Inferior parietal cortex (tissue), 1 donor: Measurements from ENCODE around the gene LENG9.
"Not testable (repeated sequence)": the region's sequence is repeated elsewhere in the genome, so short reads cannot be mapped to it uniquely, and the experiment has no call there.

Experiments used
- DNase-seq: peaks from one replicate; pipeline ENCODE4 v3.0.0-alpha.2; 2016; ENCODE audit errors: extremely low spot score

Gene LENG9

GRCh38 chr19:54463531-54464043, at the start of gene LENG9:
TSS of gene LENG9 (minus strand) at chr19:54463778. CDS start at chr19:54463526, 252 bp downstream.
- peak; percentile 90 for DNase-seq

- not testable (repeated sequence) for DNase-seq
Measured at GRCh38 chr19:54509200-54509940, 45.8 kb upstream of the LENG9 start.

- DNase-seq: not testable (repeated sequence)
Measured at GRCh38 chr19:54508487-54508886, 44.9 kb upstream of the LENG9 start.

GRCh38 chr19:54507824-54508223, 44.2 kb upstream of the LENG9 start:
- no peak for DNase-seq

- DNase-seq: not testable (repeated sequence)
Measured at GRCh38 chr19:54507038-54507717, 43.6 kb upstream of the LENG9 start.

- no peak for DNase-seq
Measured at GRCh38 chr19:54506079-54506478, 42.5 kb upstream of the LENG9 start.

- not testable (repeated sequence) for DNase-seq
Measured at GRCh38 chr19:54505542-54505941, 42.0 kb upstream of the LENG9 start.

GRCh38 chr19:54502518-54503048, 39.0 kb upstream of the LENG9 start, which contains the start of gene LAIR2:
TSS of gene LAIR2 (plus strand) at chr19:54502831. CDS start at chr19:54502919, 88 bp downstream.
- DNase-seq: no peak

GRCh38 chr19:54498451-54498772, 34.8 kb upstream of the LENG9 start:
- DNase-seq: not testable (repeated sequence)

- not testable (repeated sequence) for DNase-seq
Measured at GRCh38 chr19:54497747-54498450, 34.3 kb upstream of the LENG9 start.

- DNase-seq: not testable (repeated sequence)
Measured at GRCh38 chr19:54495284-54495683, 31.7 kb upstream of the LENG9 start.

GRCh38 chr19:54493967-54494585, 30.5 kb upstream of the LENG9 start:
- DNase-seq: no peak

GRCh38 chr19:54493056-54493455, 29.5 kb upstream of the LENG9 start:
- not testable (repeated sequence) for DNase-seq

GRCh38 chr19:54492568-54492967, 29.0 kb upstream of the LENG9 start:
- no peak for DNase-seq

- DNase-seq: no peak
Measured at GRCh38 chr19:54489766-54490165, 26.2 kb upstream of the LENG9 start.

GRCh38 chr19:54489341-54489740, 25.8 kb upstream of the LENG9 start:
- DNase-seq: no peak

- no peak for DNase-seq
Measured at GRCh38 chr19:54485851-54486250, 22.3 kb upstream of the LENG9 start.

GRCh38 chr19:54484451-54484850, 20.9 kb upstream of the LENG9 start:
- DNase-seq: no peak

- no peak for DNase-seq
Measured at GRCh38 chr19:54482889-54483288, 19.3 kb upstream of the LENG9 start.

- DNase-seq: peak; percentile 62
Measured at GRCh38 chr19:54481326-54481930, 17.9 kb upstream of the LENG9 start.

- no peak for DNase-seq
Measured at GRCh38 chr19:54480051-54480450, 16.5 kb upstream of the LENG9 start.
